KMS-11 (cell line): Measurements from ENCODE around the gene OR1J2.
A peak's percentile ranks its signal among the peaks of the same experiment; 100 is the strongest.

Experiments used
- H2AFZ ChIP-seq: fragments of 200-600 bp; sonication (generic); 2 replicates; pipeline ENCODE4 v1.6.1; 2016; ENCODE audit warnings: antibody characterized with exemption, mixed run types, low read depth
- H3K27ac ChIP-seq: fragments of 200-600 bp; sonication (generic); 2 replicates; pipeline ENCODE4 v1.6.1; 2016; ENCODE audit warnings: mild to moderate bottlenecking, mixed run types
- H3K27me3 ChIP-seq: fragments of 200-600 bp; sonication (generic); 2 replicates; pipeline ENCODE4 v1.6.1; 2017; ENCODE audit warnings: mild to moderate bottlenecking, low read depth, mixed run types, moderate library complexity; ENCODE audit not compliant: insufficient read depth
- H3K36me3 ChIP-seq: fragments of 200-600 bp; sonication (generic); 2 replicates; pipeline ENCODE4 v1.6.1; 2017; ENCODE audit warnings: mild to moderate bottlenecking, mixed run types; ENCODE audit not compliant: insufficient read depth
- H3K4me1 ChIP-seq: fragments of 200-600 bp; sonication (generic); 2 replicates; pipeline ENCODE4 v1.6.1; 2016; ENCODE audit warnings: mild to moderate bottlenecking, low read depth, mixed run types; ENCODE audit not compliant: poor library complexity, severe bottlenecking
- H3K4me2 ChIP-seq: fragments of 200-600 bp; sonication (generic); 2 replicates; pipeline ENCODE4 v1.7.0; 2016; ENCODE audit warnings: mild to moderate bottlenecking, mixed run types
- H3K4me3 ChIP-seq: fragments of 200-600 bp; sonication (generic); IDR thresholded peaks from 2 replicates; pipeline ENCODE4 v1.6.1; 2017; ENCODE audit warnings: low read depth, low read length, mixed read lengths; ENCODE audit not compliant: insufficient read depth
- H3K79me2 ChIP-seq: fragments of 200-600 bp; sonication (generic); 2 replicates; pipeline ENCODE4 v1.6.1; 2016; ENCODE audit warnings: low read depth, mixed run types; ENCODE audit not compliant: insufficient read depth
- H3K9ac ChIP-seq: fragments of 200-600 bp; sonication (generic); 2 replicates; pipeline ENCODE4 v1.6.1; 2016; ENCODE audit warnings: mild to moderate bottlenecking, mixed run types
- H4K20me1 ChIP-seq: fragments of 200-600 bp; sonication (generic); 2 replicates; pipeline ENCODE4 v1.6.1; 2016; ENCODE audit warnings: mild to moderate bottlenecking, mixed run types; ENCODE audit not compliant: insufficient read depth
- CTCF ChIP-seq: fragments of 200-600 bp; sonication (generic); conservative IDR thresholded peaks from 2 replicates; pipeline ENCODE4 v1.6.1; 2017; ENCODE audit warnings: low read depth, mild to moderate bottlenecking, antibody characterized with exemption, low read length, moderate library complexity, mixed read lengths

OR1J2 gene, protein sequence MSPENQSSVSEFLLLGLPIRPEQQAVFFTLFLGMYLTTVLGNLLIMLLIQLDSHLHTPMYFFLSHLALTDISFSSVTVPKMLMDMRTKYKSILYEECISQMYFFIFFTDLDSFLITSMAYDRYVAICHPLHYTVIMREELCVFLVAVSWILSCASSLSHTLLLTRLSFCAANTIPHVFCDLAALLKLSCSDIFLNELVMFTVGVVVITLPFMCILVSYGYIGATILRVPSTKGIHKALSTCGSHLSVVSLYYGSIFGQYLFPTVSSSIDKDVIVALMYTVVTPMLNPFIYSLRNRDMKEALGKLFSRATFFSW

GRCh38 chr9:122510502-122510901, at the start of gene OR1J2:
OR1J2 (plus strand) TSS chr9:122510802; CDS start chr9:122510802, 0 bp downstream.
- Histone ChIP-seq H3K27me3 (no peaks in the 10 kb centered on the region), H3K27ac (no peak within 1 kb of the TSS)

DNA sequence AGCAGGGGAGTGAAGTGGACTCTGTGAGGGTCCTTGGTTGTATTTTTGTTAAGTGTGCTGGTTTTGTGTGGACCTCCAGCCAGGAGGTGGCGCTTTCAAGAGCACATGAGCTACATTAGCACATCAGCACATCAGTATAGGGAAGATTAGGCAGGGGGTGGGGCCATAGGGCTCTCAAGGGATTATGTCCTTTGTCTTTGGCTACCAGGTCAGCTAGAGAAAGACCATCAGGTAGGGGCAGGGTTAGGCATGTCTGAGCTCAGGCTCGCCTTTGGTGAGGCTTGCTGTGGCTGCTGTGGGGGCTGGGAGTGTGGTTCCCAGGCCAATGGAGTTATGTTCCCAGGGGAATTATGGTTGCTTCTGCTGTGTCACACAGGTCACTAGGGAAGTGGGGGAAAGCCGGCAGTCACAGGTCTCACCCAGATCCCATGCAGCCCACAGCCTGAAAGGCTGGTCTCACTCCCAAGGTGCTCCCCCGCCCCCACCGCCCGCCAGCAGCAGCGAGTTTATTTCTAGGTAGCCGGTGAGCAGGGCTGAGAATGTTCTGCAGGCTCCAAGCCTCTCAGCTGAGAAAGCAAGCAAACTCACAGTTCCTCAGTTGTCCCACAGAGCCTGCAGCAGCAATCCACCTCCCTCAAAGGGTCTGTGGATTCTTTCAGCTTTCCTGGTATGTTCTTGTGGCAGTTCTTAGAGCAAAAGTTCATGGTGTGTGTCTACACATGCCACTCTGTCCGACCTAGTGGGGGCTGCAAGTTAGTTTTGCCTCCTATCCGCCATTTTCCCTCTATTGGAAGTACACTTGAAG, 46.6 kb upstream of the OR1J2 start:
- H3K4me1 ChIP-seq: peaks cover 11% of the 10 kb centered on the region
- no peak overlapping the region for H3K4me3 ChIP-seq
- no peaks in the 10 kb centered on the region for H3K36me3 ChIP-seq
- H3K4me2 ChIP-seq: peak overlapping the region; percentile 89
- peak overlapping the region; percentile 92 for H2AFZ ChIP-seq
- no peaks in the 10 kb centered on the region for H3K79me2 ChIP-seq
- H4K20me1 ChIP-seq: no peaks in the 10 kb centered on the region
- peak; percentile 64 for TF ChIP-seq CTCF
- no peaks in the 10 kb centered on the region for H3K27me3 ChIP-seq
- H3K27ac ChIP-seq: peak overlapping the region; percentile 70
- peak overlapping the region; percentile 59; the same call in 1 of the 2 replicates for H3K9ac ChIP-seq

More at GRCh38 chr9:122510502-122510901, at the start of gene OR1J2:
- no peaks in the 10 kb centered on the region for H4K20me1 ChIP-seq
- H3K9ac ChIP-seq: no peak within 1 kb of the TSS
- no peak within 1 kb of the TSS for H2AFZ ChIP-seq
- no peak within 1 kb of the TSS for H3K4me3 ChIP-seq
- TF ChIP-seq CTCF: no peak
- no peaks in the 10 kb centered on the region for H3K4me1 ChIP-seq
- no peaks in the 10 kb centered on the region for H3K36me3 ChIP-seq
- H3K79me2 ChIP-seq: no peaks in the 10 kb centered on the region
- H3K4me2 ChIP-seq: no peak within 1 kb of the TSS

- Histone ChIP-seq H3K4me1 (peaks cover 11% of the 10 kb centered on the region), H3K9ac (peak overlapping the region; percentile 59; the same call in 1 of the 2 replicates)
Measured at GRCh38 chr9:122464633-122465567, 45.7 kb upstream of the OR1J2 start.

More at GRCh38 chr9:122464633-122465567, 45.7 kb upstream of the OR1J2 start:
- Histone ChIP-seq H3K36me3 (no peaks in the 10 kb centered on the region), H3K79me2 (no peaks in the 10 kb centered on the region), H2AFZ (peak overlapping the region; percentile 92), H3K27me3 (no peaks in the 10 kb centered on the region), H3K27ac (peak overlapping the region; percentile 70), H3K4me3 (no peak overlapping the region), H3K4me2 (peak overlapping the region; percentile 89), H4K20me1 (no peaks in the 10 kb centered on the region)
- TF ChIP-seq CTCF: peak; percentile 97
